ENCODE measurements around the gene ATXN7L2.

GRCh38 chr1:109514846-109515245, 31.1 kb downstream of the ATXN7L2 start:
- TF ChIP-seq CTCF (IDR thresholded peaks at IDR 0.05) (no peak), ZFX (IDR thresholded peaks at IDR 0.05; ENCODE audit: borderline replicate concordance) (no peak)

All from 22Rv1 (cell line).